Astrocyte of the spinal cord (primary cell): ENCODE results near the gene ATXN2.
A peak's percentile ranks its signal among the peaks of the same experiment; 100 is the strongest.

Source experiments
- DNase-seq: peaks from one replicate; pipeline ENCODE4 v3.0.0; 2011; ENCODE audit warnings: low read depth, low spot score
- H3K4me3 ChIP-seq: 2 replicates; pipeline ENCODE4 v1.5.1; 2011; ENCODE audit warnings: low read depth, mild to moderate bottlenecking, low read length, moderate library complexity
- in situ Hi-C: cut with HindIII; loops from 2 replicates; pipeline ENCODE4 v1.10.0; 2017; ENCODE audit warnings: low sequenced_read_pairs
- TF ChIP-seq, protein P1 (sequence below): IDR thresholded peaks from 2 replicates; pipeline ENCODE4 v1.5.1; 2012; ENCODE audit warnings: low read depth, mild to moderate bottlenecking, low read length, inconsistent platforms

ATXN2 gene

GRCh38 chr12:111581434-111582132 lies 17.5 kb downstream of the ATXN2 start:
- TF ChIP-seq, protein P1, sequence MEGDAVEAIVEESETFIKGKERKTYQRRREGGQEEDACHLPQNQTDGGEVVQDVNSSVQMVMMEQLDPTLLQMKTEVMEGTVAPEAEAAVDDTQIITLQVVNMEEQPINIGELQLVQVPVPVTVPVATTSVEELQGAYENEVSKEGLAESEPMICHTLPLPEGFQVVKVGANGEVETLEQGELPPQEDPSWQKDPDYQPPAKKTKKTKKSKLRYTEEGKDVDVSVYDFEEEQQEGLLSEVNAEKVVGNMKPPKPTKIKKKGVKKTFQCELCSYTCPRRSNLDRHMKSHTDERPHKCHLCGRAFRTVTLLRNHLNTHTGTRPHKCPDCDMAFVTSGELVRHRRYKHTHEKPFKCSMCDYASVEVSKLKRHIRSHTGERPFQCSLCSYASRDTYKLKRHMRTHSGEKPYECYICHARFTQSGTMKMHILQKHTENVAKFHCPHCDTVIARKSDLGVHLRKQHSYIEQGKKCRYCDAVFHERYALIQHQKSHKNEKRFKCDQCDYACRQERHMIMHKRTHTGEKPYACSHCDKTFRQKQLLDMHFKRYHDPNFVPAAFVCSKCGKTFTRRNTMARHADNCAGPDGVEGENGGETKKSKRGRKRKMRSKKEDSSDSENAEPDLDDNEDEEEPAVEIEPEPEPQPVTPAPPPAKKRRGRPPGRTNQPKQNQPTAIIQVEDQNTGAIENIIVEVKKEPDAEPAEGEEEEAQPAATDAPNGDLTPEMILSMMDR = no peak
- DNase-seq = no peak
- in situ Hi-C loops = no loop called here
- no peak overlapping the region for H3K4me3 ChIP-seq

GRCh38 chr12:111580737-111581136 lies 18.4 kb downstream of the ATXN2 start:
- DNase-seq = no peak
- TF ChIP-seq, protein P1 = no peak
- no peak overlapping the region for H3K4me3 ChIP-seq
- in situ Hi-C loops = no loop called here

- in situ Hi-C loops = no loop called here
- DNase-seq = no peak
- no peak overlapping the region for H3K4me3 ChIP-seq
- TF ChIP-seq, protein P1 = no peak
Measured at GRCh38 chr12:111580119-111580425, 19.0 kb downstream of the ATXN2 start.

DNA sequence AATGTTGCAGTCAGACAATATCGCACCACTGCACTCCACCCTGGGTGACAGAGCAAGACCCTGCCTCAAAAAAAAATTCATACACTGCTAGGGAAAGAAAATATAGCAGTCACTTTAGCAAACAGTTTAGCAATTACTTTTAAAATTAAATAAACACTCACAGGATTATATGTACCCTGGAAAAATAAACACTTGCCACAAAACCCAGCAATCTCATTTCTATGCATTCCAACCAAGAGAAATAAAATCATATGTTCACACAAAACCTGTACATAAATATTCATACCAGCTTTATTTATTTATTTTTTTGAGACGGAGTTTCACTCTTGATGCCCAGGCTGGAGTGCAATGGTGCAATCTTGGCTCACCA lies 20.2 kb downstream of the ATXN2 start:
- TF ChIP-seq, protein P1 = no peak
- in situ Hi-C loops = no loop called here
- H3K4me3 ChIP-seq = no peak overlapping the region
- no peak for DNase-seq

DNA sequence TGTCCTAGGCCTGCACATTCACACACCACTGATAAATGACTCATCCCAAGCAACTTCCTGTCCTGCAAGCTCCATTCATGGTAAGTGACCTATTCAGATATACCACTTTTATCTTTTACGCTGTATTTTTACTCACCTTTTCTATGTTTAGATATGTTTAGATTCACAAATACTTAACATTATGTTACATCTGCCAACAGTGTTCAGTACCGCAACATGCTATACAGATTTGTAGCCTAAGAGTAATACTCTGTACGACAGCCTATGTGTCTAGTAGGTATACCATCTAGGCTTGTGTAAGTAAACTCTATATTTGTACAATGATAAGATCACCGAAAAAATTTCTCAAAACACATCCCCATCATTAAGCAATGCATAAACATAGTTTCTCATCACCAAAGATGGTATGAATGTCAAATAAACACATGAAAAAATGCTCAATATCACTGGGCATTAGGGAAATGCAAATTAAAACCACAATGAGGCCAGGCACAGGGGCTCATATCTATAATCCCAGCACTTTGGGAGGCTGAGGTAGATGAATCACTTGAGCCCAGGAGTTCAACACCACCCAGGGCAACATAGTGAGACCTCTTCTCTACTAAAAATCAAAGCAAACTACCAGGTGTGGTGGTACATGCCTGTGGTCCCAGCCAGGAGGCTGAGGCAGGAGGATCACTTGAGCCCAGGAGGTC lies 20.7 kb downstream of the ATXN2 start:
- no peak overlapping the region for H3K4me3 ChIP-seq
- in situ Hi-C loops = no loop called here
- TF ChIP-seq, protein P1 = no peak
- DNase-seq = peak; percentile 76

DNA sequence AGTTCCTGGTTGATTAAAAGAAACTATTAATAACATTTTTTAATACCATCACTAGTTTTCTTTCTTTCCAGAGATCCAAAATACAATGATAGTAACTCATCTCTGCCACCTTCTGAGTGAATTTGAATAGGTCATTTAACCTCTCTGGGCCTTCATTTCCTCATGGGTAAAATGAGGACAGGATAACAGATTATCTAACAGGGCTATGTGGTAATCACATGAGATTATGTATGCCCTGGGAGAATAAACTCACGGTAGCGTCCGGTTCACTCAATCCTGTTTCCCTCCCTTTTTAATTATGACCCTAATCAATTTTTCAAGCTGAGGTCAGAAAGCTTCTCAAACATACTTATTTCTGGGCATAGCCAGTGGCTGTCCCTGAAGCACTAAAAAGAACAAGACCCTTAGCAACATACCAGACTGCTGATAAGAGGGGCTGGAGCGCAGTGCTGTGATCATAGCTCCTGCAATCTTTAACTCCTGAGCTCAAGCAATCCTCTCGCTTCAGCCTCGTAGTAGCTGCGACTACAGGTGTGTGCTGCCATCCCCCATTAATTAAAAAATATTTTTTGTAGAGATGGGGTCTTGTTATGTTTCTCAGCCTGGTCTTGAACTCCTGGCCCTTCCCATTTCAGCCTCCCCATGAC lies 24.2 kb downstream of the ATXN2 start:
- in situ Hi-C loops = no loop called here
- no peak for DNase-seq
- TF ChIP-seq, protein P1 = no peak
- no peak overlapping the region for H3K4me3 ChIP-seq
